PC-3 (cell line): ENCODE measurements around the gene THRB. TPM values are rescaled to one million over a fixed set of nuclear protein-coding genes. Genes with fewer than 3 reads are reported as not detected.
A peak's percentile ranks its signal among the peaks of the same experiment; 100 is the strongest.

Experiments
- ATAC-seq: fragments of 200-7000 bp; cut with Tn5 transposase; 2 replicates; pipeline ENCODE4 v1.9.1; 2020; ENCODE audit warnings: mild to moderate bottlenecking, moderate library complexity
- BruUV-seq: library from RNA; stranded (reverse); fragments of 400-500 nt; replicated peaks from 2 replicates; lab custom pipeline; 2021; lab: Mats Ljungman, UMichigan
- CTCF ChIA-PET: fragments of 300-600 bp; sonication (Branson Sonifier 250); formaldehyde crosslinking; loops from one replicate; lab custom pipeline; 2022; ENCODE audit warnings: antibody characterized with exemption; lab: Charles Lee
- POLR2A ChIA-PET: fragments of 300-600 bp; sonication (Branson Sonifier 250); formaldehyde crosslinking; loops from one replicate; lab custom pipeline; 2022; ENCODE audit warnings: antibody characterized with exemption; ENCODE audit not compliant: unreplicated experiment; lab: Charles Lee
- DNase-seq: peaks from one replicate; pipeline ENCODE4 v3.0.0-alpha.2; 2015
- H2AFZ ChIP-seq: fragments of 300-600 bp; sonication (generic); 2 replicates; pipeline ENCODE4 v1.6.0; 2016; ENCODE audit warnings: antibody characterized with exemption, low read length
- H3F3A ChIP-seq: fragments of 300-600 bp; sonication (generic); one replicate; pipeline ENCODE4 v1.6.0; 2017; ENCODE audit warnings: antibody characterized with exemption, low read length, control low read depth, mild to moderate bottlenecking; ENCODE audit not compliant: unreplicated experiment
- H3K27ac ChIP-seq: fragments of 300-600 bp; sonication (generic); 2 replicates; pipeline ENCODE4 v1.5.1; 2016; ENCODE audit warnings: mild to moderate bottlenecking, low read length
- H3K27me3 ChIP-seq: fragments of 300-600 bp; sonication (generic); 2 replicates; pipeline ENCODE4 v1.6.1; 2016; ENCODE audit warnings: low read length, mixed read lengths
- H3K36me3 ChIP-seq: fragments of 300-600 bp; sonication (generic); 2 replicates; pipeline ENCODE4 v1.6.1; 2016; ENCODE audit warnings: low read depth, mixed run types, low read length, mixed read lengths
- H3K4me1 ChIP-seq: fragments of 300-600 bp; sonication (generic); 2 replicates; pipeline ENCODE4 v1.5.1; 2016; ENCODE audit warnings: low read length; ENCODE audit not compliant: insufficient read depth
- H3K4me2 ChIP-seq: fragments of 300-600 bp; sonication (generic); 2 replicates; pipeline ENCODE4 v1.6.0; 2016; ENCODE audit warnings: low read length
- H3K4me3 ChIP-seq: fragments of 300-600 bp; sonication (generic); 2 replicates; pipeline ENCODE4 v1.5.1; 2016; ENCODE audit warnings: mild to moderate bottlenecking, low read length, mixed read lengths
- H3K79me2 ChIP-seq: fragments of 300-600 bp; sonication (generic); 2 replicates; pipeline ENCODE4 v1.6.1; 2017; ENCODE audit warnings: low read length, mixed read lengths
- H3K9ac ChIP-seq: fragments of 300-600 bp; sonication (generic); 2 replicates; pipeline ENCODE4 v1.6.0; 2016; ENCODE audit warnings: mild to moderate bottlenecking, low read length
- H3K9me2 ChIP-seq: fragments of 300-600 bp; sonication (generic); replicated peaks from 2 replicates; pipeline ENCODE4 v1.6.1; 2016; ENCODE audit warnings: mixed run types, low read length, mixed read lengths
- H3K9me3 ChIP-seq: fragments of 300-600 bp; sonication (generic); 2 replicates; pipeline ENCODE4 v1.6.1; 2016; ENCODE audit warnings: low read length, mixed read lengths
- H4K20me1 ChIP-seq: fragments of 300-600 bp; sonication (generic); 2 replicates; pipeline ENCODE4 v1.6.1; 2016; ENCODE audit warnings: low read length, mixed read lengths
- EZH2 ChIP-seq: fragments of 300-600 bp; sonication (generic); IDR thresholded peaks from one replicate; pipeline ENCODE4 v1.6.1; 2017; ENCODE audit warnings: antibody characterized with exemption, mild to moderate bottlenecking, low read length; ENCODE audit not compliant: unreplicated experiment
- EZH2phosphoT487 ChIP-seq: fragments of 300-600 bp; sonication (generic); IDR thresholded peaks from 2 replicates; pipeline ENCODE4 v1.6.1; 2018; ENCODE audit warnings: mild to moderate bottlenecking, antibody characterized with exemption, low read length, borderline replicate concordance
- intact Hi-C: fragments of 100-400 bp; cut with micrococcal nuclease; formaldehyde crosslinking; loops from 2 replicates; pipeline ENCODE4 v1.9.0; 2023
- total RNA-seq: library from RNA; depleted of rRNA; stranded (reverse); fragments of >200 nt; gene quantifications from 2 replicates; pipeline ENCODE4 v1.2.3, GENCODE V29; 2014
- TF ChIP-seq, protein P1 (sequence below): fragments of 300-600 bp; sonication (generic); conservative IDR thresholded peaks from 2 replicates; pipeline ENCODE4 v1.5.1; 2017; ENCODE audit warnings: antibody characterized with exemption, low read depth, mild to moderate bottlenecking, low read length

THRB gene
- total RNA-seq, 1 experiment from 2014 or later: 9.7 TPM

DNA sequence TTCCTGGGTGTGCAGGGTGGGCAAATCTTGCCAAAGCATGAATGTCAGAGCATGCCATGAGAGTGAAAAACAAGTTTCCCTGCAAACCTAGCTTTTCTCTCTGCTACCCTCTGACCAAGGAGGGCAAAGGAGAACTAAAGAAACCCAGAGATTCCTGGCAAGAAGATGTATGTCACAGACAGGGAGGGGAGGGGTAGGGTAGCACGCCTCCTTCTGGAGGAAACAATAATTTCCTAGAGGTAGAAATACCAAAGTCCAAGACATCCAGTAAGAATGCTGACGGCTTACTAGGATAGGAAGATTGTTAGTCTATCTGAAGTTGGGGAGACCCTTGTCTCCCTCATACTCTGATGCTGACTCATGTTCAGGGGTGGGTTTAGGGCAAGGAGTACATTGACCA is 345.6 kb downstream of the THRB start:
- Histone ChIP-seq H2AFZ (no peak overlapping the region), H3K9me2 (no peaks in the 10 kb centered on the region), H3K36me3 (no peaks in the 10 kb centered on the region), H3K4me3 (no peak overlapping the region), H3K9me3 (no peaks in the 10 kb centered on the region), H3K4me2 (no peak overlapping the region), H3K9ac (no peak overlapping the region), H4K20me1 (no peaks in the 10 kb centered on the region), H3K27ac (no peak overlapping the region), H3K79me2 (no peaks in the 10 kb centered on the region), H3K4me1 (peaks cover 24% of the 10 kb centered on the region), H3F3A (no peaks in the 10 kb centered on the region), H3K27me3 (no peaks in the 10 kb centered on the region)
- ChIA-PET POLR2A (no interaction called here), CTCF (interaction anchor here (0.6 kb wide), 1 partner anchor 49 kb away, joined by 3 read pairs; no protein-coding TSS in a partner anchor)
- intact Hi-C loops: loop anchor here (5.0 kb wide), 1 partner anchor 62 kb away; no protein-coding TSS in a partner anchor
- BruUV-seq: no TSS peak
- DNase-seq: peak; percentile 41
- TF ChIP-seq EZH2phosphoT487: no peak
- TF ChIP-seq, protein P1, sequence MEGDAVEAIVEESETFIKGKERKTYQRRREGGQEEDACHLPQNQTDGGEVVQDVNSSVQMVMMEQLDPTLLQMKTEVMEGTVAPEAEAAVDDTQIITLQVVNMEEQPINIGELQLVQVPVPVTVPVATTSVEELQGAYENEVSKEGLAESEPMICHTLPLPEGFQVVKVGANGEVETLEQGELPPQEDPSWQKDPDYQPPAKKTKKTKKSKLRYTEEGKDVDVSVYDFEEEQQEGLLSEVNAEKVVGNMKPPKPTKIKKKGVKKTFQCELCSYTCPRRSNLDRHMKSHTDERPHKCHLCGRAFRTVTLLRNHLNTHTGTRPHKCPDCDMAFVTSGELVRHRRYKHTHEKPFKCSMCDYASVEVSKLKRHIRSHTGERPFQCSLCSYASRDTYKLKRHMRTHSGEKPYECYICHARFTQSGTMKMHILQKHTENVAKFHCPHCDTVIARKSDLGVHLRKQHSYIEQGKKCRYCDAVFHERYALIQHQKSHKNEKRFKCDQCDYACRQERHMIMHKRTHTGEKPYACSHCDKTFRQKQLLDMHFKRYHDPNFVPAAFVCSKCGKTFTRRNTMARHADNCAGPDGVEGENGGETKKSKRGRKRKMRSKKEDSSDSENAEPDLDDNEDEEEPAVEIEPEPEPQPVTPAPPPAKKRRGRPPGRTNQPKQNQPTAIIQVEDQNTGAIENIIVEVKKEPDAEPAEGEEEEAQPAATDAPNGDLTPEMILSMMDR: peak; percentile 57
- no peak for TF ChIP-seq EZH2
- no peak for ATAC-seq

DNA sequence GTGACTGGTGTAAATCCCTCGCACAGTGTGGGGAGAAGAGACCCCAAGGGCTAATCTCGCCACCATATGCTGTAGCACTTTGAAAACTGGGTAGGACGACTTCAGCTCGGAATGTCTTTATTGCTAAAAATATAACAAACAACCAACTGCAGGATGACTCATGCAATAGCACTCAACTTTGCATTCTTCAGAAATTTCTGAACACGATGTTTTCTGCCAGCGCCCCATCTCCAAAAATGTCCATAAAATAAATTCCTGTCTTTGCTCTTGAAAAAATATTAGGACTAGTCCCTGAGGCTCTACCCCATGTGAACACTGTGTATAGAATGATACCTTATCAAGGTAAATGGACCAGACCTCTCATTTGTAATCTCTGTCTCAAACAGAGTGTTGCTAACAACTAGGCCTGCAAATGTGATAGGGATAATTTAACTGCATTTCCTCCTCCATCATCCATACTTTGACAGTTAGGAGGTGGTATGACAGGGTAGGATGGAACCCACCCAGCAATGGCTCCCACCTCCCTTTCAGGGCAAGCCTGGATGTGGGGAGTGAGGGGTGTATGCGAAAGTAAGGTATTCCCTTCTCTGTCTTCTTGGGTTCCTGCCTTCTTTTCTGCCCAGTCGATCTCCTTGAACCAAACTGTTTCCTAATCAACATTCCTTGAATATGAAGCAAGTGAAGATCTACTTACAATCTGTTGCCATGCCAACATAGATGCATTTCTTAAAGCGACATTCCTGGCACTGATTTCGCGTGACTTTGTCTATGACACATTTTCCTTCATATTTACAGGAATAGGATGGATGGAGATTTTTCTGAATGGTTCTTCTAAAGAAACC is 348.4 kb downstream of the THRB start:
- Histone ChIP-seq H3K79me2 (no peaks in the 10 kb centered on the region), H3K27me3 (no peaks in the 10 kb centered on the region), H3K9ac (no peak overlapping the region), H3K4me3 (peak overlapping the region; percentile 38; the same call in 1 of the 2 replicates), H3K27ac (peak overlapping the region; percentile 30), H3K36me3 (peaks cover 4% of the 10 kb centered on the region), H3K9me3 (no peaks in the 10 kb centered on the region), H4K20me1 (no peaks in the 10 kb centered on the region), H3K9me2 (no peaks in the 10 kb centered on the region), H3K4me2 (peak overlapping the region; percentile 78), H2AFZ (peak overlapping the region; percentile 56), H3K4me1 (peaks cover 18% of the 10 kb centered on the region), H3F3A (no peaks in the 10 kb centered on the region)
- no peak for TF ChIP-seq EZH2phosphoT487
- TF ChIP-seq, protein P1: no peak
- no peak for TF ChIP-seq EZH2
- no TSS peak for BruUV-seq
- peak; percentile 92 for ATAC-seq
- peak; percentile 76 for DNase-seq
- CTCF ChIA-PET: interaction anchor here (0.6 to 1.3 kb wide), 2 partner anchors 40 to 404 kb away, joined by 3 read pairs; no protein-coding TSS in a partner anchor
- POLR2A ChIA-PET: interaction anchor here (0.6 kb wide), 1 partner anchor 44 kb away, joined by 3 read pairs; no protein-coding TSS in a partner anchor
- intact Hi-C loops: loop anchor here (5.0 kb wide), 1 partner anchor 59 kb away; no protein-coding TSS in a partner anchor
